Type B pancreatic cell (in vitro differentiated cells): ENCODE measurements around the gene CHPF2. TPM values are rescaled to one million over a fixed set of nuclear protein-coding genes. Genes with fewer than 3 reads are reported as not detected.

Experiments
- DNase-seq: peaks from one replicate; pipeline ENCODE4 v3.0.0; 2021; ENCODE audit warnings: mixed read lengths; ENCODE audit not compliant: unreplicated experiment; ENCODE audit errors: extremely low spot score
- H3K27ac Mint-ChIP-seq: 2 replicates; pipeline ENCODE4 v1.8.0; 2021; ENCODE audit warnings: mild to moderate bottlenecking, mixed read lengths
- H3K27me3 Mint-ChIP-seq: 2 replicates; pipeline ENCODE4 v1.8.0; 2021; ENCODE audit warnings: mixed read lengths
- H3K36me3 Mint-ChIP-seq: 2 replicates; pipeline ENCODE4 v1.8.0; 2021; ENCODE audit warnings: mixed read lengths
- H3K4me1 Mint-ChIP-seq: one replicate; pipeline ENCODE4 v1.8.0; 2021; ENCODE audit warnings: mixed read lengths; ENCODE audit not compliant: unreplicated experiment
- H3K4me3 Mint-ChIP-seq: 2 replicates; pipeline ENCODE4 v1.8.0; 2021; ENCODE audit warnings: mild to moderate bottlenecking, mixed read lengths
- H3K9me3 Mint-ChIP-seq: 2 replicates; pipeline ENCODE4 v1.8.0; 2021; ENCODE audit warnings: mixed read lengths
- CTCF ChIP-seq: fragments of 200-600 bp; sonication (generic); conservative IDR thresholded peaks from 2 replicates; pipeline ENCODE4 v1.5.0; 2021; ENCODE audit warnings: antibody characterized with exemption, mild to moderate bottlenecking
- total RNA-seq: library from RNA; stranded (reverse); gene quantifications from 2 replicates; pipeline ENCODE4 v1.2.1, GENCODE V29; 2021; ENCODE audit warnings: low replicate concordance

CHPF2 gene
- total RNA-seq, 1 donor from 2014 or later = 44.4 TPM

DNA sequence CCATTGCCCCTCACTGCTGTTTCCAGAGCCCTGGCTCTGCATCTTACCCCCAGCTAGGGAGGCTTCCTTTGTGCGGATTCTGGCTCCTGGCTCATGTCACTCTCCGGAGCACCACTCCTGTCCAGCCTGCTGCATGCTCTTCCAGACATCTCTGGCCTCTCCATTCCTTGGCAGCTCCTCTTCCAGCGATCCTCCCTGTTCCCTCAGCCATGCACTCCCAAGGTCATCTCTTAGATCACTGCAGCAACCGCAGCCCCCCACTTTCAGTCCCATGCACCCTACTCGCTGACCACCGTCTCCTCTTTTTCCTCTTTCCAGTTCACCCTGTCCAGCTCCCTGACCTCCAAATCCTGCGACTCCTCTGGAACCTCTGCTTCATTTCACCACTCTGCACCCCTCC lies 23.1 kb downstream of the CHPF2 start:
- H3K27ac Mint-ChIP-seq = peak overlapping the region; percentile 48
- peak overlapping the region; percentile 33 for H3K4me3 Mint-ChIP-seq
- H3K4me1 Mint-ChIP-seq = peaks cover 18% of the 10 kb centered on the region

GRCh38 chr7:151256410-151257045 lies 24.2 kb downstream of the CHPF2 start:
- peak overlapping the region; percentile 28 for H3K27ac Mint-ChIP-seq
- H3K4me3 Mint-ChIP-seq = no peak overlapping the region
- no peaks in the 10 kb centered on the region for H3K9me3 Mint-ChIP-seq
- no peak for DNase-seq
- H3K27me3 Mint-ChIP-seq = peaks cover 48% of the 10 kb centered on the region
- no peaks in the 10 kb centered on the region for H3K36me3 Mint-ChIP-seq
- TF ChIP-seq CTCF = no peak
- H3K4me1 Mint-ChIP-seq = peaks cover 10% of the 10 kb centered on the region

More for the DNA sequence above, 23.1 kb downstream of the CHPF2 start:
- Mint-ChIP-seq H3K27me3 (peaks cover 40% of the 10 kb centered on the region), H3K9me3 (no peaks in the 10 kb centered on the region), H3K36me3 (no peaks in the 10 kb centered on the region)
- no peak for TF ChIP-seq CTCF
- no peak for DNase-seq

GRCh38 chr7:151257990-151258389 lies 25.7 kb downstream of the CHPF2 start:
- TF ChIP-seq CTCF = no peak
- H3K36me3 Mint-ChIP-seq = no peaks in the 10 kb centered on the region
- H3K9me3 Mint-ChIP-seq = no peaks in the 10 kb centered on the region
- H3K4me1 Mint-ChIP-seq = peaks cover under 1% of the 10 kb centered on the region
- DNase-seq = no peak
- H3K27ac Mint-ChIP-seq = peak overlapping the region; percentile 32
- no peak overlapping the region for H3K4me3 Mint-ChIP-seq
- peaks cover 48% of the 10 kb centered on the region for H3K27me3 Mint-ChIP-seq

DNA sequence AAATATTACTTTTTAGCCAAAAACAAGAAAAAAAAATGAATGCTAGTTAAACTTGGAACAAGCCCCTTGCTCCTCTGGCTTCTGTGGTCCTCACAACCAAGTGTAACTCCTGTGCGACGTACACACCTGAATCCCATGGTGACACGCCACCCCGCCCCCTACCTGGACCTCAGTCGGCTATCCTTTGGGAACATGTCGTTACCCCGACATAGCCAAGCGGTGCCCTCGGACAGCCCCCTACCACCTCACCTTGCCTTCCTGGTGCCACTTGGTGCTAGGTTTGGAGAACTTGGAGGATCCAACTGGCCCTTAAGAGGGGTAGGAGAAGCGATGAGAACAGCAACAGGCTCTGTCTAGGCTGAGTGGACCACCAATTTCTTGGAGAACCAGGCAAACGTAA lies 28.2 kb downstream of the CHPF2 start:
- no peak overlapping the region for H3K4me3 Mint-ChIP-seq
- no peaks in the 10 kb centered on the region for H3K4me1 Mint-ChIP-seq
- H3K27me3 Mint-ChIP-seq = peaks cover 48% of the 10 kb centered on the region
- no peak overlapping the region for H3K27ac Mint-ChIP-seq
- TF ChIP-seq CTCF = no peak
- DNase-seq = no peak
- H3K36me3 Mint-ChIP-seq = no peaks in the 10 kb centered on the region
- no peaks in the 10 kb centered on the region for H3K9me3 Mint-ChIP-seq

DNA sequence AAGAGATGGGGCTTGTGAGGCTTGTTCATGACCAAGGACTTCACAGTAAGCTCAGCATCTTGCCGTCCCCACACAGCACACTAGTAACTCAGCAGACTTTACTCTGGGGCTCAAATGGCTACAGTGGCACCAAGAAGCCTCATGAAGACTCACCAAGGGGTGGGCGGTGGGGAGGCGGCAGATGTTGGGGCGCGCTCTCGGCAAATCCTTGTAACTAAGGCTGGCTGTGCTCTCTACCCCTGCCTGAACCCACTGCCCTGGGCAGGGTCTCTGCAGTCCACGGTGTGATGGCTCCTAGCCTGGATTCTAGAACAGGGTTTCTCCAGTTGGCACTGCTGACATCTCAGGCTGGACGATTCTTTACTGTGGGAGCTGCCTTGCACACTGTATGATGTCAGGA lies 28.6 kb downstream of the CHPF2 start:
- no peak for DNase-seq

More for the DNA sequence above, 28.6 kb downstream of the CHPF2 start:
- Mint-ChIP-seq H3K36me3 (no peaks in the 10 kb centered on the region), H3K27ac (no peak overlapping the region), H3K4me3 (no peak overlapping the region), H3K9me3 (no peaks in the 10 kb centered on the region), H3K27me3 (peaks cover 46% of the 10 kb centered on the region), H3K4me1 (no peaks in the 10 kb centered on the region)
- no peak for TF ChIP-seq CTCF
